ENCODE results near the gene GTPBP6.
"Not testable (repeated sequence)": the region's sequence is repeated elsewhere in the genome, so short reads cannot be mapped to it uniquely, and the experiment has no call there.

Gene GTPBP6

GRCh38 chrX:262381-262909 is 56.2 kb downstream of the GTPBP6 start:
- no peak for DNase-seq (ENCODE audit: low spot score)

- no peak for DNase-seq (ENCODE audit: low spot score)
These were observed 56.7 kb downstream of the GTPBP6 start for GRCh38 chrX:261919-262352.

GRCh38 chrX:261167-261918 is 57.3 kb downstream of the GTPBP6 start:
- no peak for DNase-seq (ENCODE audit: low spot score)

GRCh38 chrX:259692-260355 is 58.8 kb downstream of the GTPBP6 start:
- no peak for DNase-seq (ENCODE audit: low spot score)

GRCh38 chrX:258291-259040 is 60.1 kb downstream of the GTPBP6 start:
- DNase-seq (ENCODE audit: low spot score), result no peak

- DNase-seq (ENCODE audit: low spot score), result no peak
These were observed 60.8 kb downstream of the GTPBP6 start for GRCh38 chrX:257681-258289.

GRCh38 chrX:257054-257453 is 61.5 kb downstream of the GTPBP6 start:
- not testable (repeated sequence) for DNase-seq (ENCODE audit: low spot score)

- DNase-seq (ENCODE audit: low spot score), result no peak
These were observed 62.7 kb downstream of the GTPBP6 start for GRCh38 chrX:255923-256331.

All from GM03348 (cell line).